ENCODE results near the gene TMEM156.

DNA sequence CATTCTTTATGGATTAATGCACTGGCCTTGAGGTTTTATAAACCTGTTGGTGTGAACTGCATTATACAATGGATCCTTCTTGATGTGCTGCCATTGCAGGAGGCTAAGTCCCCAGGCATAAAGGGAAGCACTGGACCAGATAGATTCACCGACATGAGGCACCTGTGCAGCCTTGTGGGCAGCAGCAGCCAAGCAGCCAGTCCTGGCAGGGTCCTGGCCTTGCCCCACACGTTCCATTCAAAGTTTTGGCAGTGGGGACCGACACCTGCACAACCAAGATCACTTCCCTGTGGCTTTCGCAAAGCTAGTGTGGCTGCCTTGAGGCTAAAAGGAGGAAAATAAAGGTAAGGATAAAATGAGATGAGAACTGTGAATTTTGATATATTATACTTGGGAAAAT, 53.1 kb downstream of the TMEM156 start:
- TF ChIP-seq POLR2AphosphoS5 (IDR thresholded peaks at IDR 0.05) (no peak), POLR2A (IDR thresholded peaks at IDR 0.05) (no peak)
- TF ChIP-seq, protein P1, sequence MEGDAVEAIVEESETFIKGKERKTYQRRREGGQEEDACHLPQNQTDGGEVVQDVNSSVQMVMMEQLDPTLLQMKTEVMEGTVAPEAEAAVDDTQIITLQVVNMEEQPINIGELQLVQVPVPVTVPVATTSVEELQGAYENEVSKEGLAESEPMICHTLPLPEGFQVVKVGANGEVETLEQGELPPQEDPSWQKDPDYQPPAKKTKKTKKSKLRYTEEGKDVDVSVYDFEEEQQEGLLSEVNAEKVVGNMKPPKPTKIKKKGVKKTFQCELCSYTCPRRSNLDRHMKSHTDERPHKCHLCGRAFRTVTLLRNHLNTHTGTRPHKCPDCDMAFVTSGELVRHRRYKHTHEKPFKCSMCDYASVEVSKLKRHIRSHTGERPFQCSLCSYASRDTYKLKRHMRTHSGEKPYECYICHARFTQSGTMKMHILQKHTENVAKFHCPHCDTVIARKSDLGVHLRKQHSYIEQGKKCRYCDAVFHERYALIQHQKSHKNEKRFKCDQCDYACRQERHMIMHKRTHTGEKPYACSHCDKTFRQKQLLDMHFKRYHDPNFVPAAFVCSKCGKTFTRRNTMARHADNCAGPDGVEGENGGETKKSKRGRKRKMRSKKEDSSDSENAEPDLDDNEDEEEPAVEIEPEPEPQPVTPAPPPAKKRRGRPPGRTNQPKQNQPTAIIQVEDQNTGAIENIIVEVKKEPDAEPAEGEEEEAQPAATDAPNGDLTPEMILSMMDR (IDR thresholded peaks at IDR 0.05), result no peak

Measured in upper lobe of left lung (tissue), 4 donors.